GM18873 (cell line): ENCODE data around the gene AMBN.
"Not testable (repeated sequence)": the region's sequence is repeated elsewhere in the genome, so short reads cannot be mapped to it uniquely, and the experiment has no call there.

Source experiments
- ATAC-seq: cut with Tn5 transposase; IDR thresholded peaks from one replicate; pipeline ENCODE4 v1.9.1; 2021; ENCODE audit warnings: mild to moderate bottlenecking, moderate library complexity, moderate number of reproducible peaks; ENCODE audit not compliant: unreplicated experiment, low FRiP score

Gene AMBN

DNA sequence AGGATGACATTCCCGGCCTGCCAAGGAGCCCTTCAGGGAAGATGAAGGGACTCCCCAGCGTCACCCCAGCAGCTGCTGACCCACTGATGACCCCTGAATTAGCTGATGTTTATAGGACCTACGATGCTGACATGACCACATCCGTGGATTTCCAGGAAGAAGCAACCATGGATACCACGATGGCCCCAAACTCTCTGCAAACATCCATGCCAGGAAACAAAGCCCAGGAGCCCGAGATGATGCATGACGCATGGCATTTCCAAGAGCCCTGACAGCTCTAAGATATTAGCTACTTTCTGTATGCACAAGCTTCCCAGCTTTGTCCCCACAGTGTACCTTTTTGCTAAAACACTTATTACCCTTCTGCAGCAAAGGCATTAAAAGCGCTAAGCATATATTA is 14.4 kb downstream of the AMBN start:
- no peak for ATAC-seq

DNA sequence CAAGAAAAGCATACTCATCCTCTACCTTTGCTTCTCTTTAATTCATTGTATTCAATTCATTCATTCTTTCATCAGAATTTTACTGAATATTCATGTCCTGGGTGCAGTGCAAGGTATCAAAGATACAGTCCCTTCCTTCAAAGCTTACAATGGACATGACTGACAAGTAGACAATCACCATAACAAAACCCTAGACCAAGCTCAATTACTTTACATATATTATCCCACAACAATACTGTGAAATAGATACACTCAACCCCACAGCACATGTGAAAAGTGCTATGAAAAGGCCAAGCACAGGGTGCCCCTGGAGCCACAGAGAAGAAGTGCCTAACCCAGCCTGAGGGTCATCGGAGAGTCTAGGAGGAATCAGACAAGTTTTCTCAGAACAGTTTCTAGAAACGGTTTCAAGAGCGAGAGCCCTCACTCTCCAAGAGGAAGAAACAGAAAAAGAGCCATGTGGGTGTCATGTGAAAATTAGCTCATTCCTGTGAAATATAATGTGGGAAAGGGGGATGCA is 15.3 kb downstream of the AMBN start:
- no peak for ATAC-seq

GRCh38 chr4:70608324-70608723 is 16.3 kb downstream of the AMBN start:
- ATAC-seq: no peak

- no peak for ATAC-seq
These were observed 21.5 kb downstream of the AMBN start for GRCh38 chr4:70613306-70614183.

DNA sequence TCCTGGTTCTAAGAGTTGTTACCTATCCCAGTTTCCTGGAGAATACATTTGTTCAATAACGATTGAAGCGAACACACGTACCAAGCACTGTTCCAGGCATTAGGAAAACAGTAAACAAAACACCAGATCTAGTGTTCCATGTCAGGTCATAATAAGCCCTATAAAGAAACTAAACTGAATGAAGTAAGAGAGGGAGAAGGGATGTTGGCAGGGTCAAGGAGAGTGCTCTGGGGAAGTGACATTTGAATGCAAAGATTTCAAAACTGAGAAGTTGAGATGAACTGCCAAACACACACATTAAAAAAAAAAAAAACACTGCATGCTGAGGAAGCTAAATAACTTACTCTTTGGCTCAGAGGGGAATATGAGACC is 22.1 kb downstream of the AMBN start:
- no peak for ATAC-seq

GRCh38 chr4:70619288-70619687 is 27.2 kb downstream of the AMBN start:
- ATAC-seq: no peak

DNA sequence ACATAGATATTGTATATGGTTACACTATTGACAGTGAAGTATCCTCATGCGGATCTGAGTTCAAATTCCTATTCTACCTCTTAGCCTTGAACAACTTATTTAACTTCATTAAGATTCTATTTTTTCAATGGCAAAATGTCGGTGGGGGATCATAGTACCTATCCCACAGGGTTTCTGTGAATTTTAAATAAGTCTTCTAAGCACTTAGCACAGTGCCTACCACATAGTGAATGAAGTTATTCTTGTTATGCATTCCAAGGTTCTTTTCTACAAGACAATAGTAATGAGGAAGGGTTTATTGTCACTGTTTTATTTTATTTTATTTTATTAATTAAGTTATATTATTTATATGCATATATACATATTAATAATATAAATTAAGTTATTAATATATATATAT is 27.7 kb downstream of the AMBN start:
- ATAC-seq: no peak

GRCh38 chr4:70623323-70623722 is 31.3 kb downstream of the AMBN start:
- no peak for ATAC-seq

- ATAC-seq: no peak
These were observed 32.3 kb downstream of the AMBN start for GRCh38 chr4:70624226-70624793.

GRCh38 chr4:70627620-70628019 is 35.6 kb downstream of the AMBN start:
- no peak for ATAC-seq

- no peak for ATAC-seq
These were observed 36.4 kb downstream of the AMBN start, which contains the start of gene ENAM for GRCh38 chr4:70628444-70628843. Gene ENAM, plus strand, starts transcription at chr4:70628744. Its CDS starts 757 bp downstream, at chr4:70629501.

DNA sequence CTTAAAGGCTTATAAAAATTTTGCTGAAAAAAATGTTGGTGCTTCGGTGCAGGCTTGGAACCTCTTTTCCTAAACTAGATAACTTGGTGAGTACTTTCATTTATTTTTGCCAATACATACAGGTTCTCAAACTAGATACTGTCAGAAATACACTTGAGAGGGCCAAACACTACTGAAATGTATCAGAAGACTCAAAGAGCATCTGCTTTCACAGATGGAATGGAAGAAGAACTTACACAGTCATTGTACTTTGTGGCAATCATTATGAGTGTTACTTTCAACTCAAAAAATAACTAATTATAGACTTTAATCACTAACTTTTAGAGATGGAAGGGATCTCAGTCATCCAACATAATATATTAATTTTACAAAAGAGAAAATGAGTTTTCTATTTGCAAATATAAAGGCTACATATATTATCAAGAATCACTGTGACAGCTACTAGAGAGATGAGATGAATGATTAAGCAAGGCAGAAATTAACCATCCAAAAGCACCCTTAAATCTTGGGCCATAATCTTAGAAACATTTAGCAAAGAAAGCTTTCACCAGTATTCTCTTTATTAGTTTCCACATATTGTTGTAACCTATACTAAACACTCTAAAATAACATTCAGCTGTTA is 37.5 kb downstream of the AMBN start:
- ATAC-seq: no peak

GRCh38 chr4:70630162-70630561 is 38.1 kb downstream of the AMBN start:
- ATAC-seq: no peak

DNA sequence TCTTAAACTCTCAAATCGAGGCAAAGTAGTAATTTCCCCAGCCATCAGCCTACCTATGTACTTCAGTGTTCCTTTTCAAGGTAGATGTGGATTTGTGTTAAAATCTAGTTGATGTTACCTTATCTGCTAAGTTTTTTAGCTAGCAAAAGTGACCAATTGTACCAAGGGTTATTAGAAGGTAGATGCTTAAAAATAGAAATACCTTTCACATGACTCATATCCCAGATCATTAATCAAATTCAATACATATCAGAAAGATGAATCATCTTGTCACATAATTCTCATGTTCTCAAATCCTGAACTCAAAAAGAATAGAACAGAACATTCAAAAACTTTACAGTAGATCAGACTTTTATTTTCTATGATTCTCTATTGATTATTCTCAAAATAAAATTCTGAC is 40.0 kb downstream of the AMBN start:
- ATAC-seq: no peak

DNA sequence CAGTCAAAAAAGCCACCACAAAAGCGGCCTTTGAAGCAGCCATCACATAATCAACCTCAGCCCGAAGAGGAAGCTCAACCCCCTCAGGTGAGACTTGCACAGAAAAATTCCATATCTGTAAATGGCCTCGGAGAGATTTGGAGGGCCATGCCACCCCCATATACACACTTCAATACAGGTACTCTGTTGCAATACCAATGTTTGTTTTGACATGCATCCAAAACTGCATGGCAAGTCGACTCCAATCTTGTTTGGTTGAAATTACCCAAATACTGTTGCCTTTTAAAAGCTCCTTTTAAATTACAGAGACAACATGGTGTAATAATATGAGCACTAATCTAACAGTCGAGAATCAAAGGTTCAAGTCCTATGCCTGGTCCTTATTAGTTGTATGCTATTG is 42.4 kb downstream of the AMBN start:
- ATAC-seq: no peak

DNA sequence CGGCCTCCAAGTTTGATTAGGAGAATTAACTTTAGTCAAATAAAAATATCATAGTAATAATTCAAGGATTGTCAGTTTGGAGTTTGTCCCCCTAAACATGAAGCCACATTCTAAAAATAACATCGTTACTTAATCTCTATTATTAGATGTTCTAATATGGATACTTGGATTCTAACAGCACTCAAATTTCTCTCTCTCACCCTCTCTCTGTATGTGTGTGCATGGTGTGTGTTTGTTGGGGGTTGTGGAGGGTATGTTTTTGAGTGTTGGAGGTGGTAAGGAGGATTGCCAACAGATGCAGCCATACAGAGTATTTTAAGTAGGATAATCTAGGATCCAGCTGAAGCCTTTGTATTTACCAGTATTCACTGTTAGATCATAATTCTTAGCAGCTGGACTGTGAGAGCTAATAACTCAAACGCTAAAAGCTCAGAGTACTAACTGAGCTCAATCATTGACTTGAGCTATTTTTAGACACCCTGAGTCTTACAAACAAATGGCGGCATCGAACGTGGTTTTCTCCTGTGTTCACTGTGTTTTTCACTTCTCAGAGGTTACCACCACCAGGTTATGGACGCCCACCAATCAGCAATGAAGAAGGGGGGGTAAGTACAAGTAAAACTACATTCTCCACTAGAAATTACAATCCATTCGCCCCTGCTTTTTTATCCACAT is 45.3 kb downstream of the AMBN start:
- no peak for ATAC-seq

- ATAC-seq: no peak
These were observed 48.1 kb downstream of the AMBN start for GRCh38 chr4:70640192-70640591.

- not testable (repeated sequence) for ATAC-seq
These were observed 58.7 kb downstream of the AMBN start for GRCh38 chr4:70650741-70651140.

- ATAC-seq: no peak
These were observed 59.9 kb downstream of the AMBN start for GRCh38 chr4:70651864-70652506.

- no peak for ATAC-seq
These were observed 62.6 kb downstream of the AMBN start for GRCh38 chr4:70654605-70655011.
